SH-SY5Y (cell line): ENCODE measurements around the gene CAMTA1.

ENCODE experiments used
- GATA2 ChIP-seq: IDR thresholded peaks from 2 replicates; pipeline ENCODE4 v1.6.1; 2011; ENCODE audit warnings: mild to moderate bottlenecking, low read depth, low read length
- GATA3 ChIP-seq: IDR thresholded peaks from 2 replicates; pipeline ENCODE4 v1.6.1; 2011; ENCODE audit warnings: low read depth, mild to moderate bottlenecking, low read length, moderate library complexity

- TF ChIP-seq GATA3, result no peak
- no peak for TF ChIP-seq GATA2
Measured at GRCh38 chr1:7424352-7424890, 639.2 kb downstream of the CAMTA1 start.
